ENCODE results near the gene SRCIN1. TPM values are rescaled to one million over a fixed set of nuclear protein-coding genes. Genes with fewer than 3 reads are reported as not detected.

The SRCIN1 gene
- total RNA-seq, 1 experiment from 2014 or later = 25.8 TPM

- no peaks in the 10 kb centered on the region for H3K9me3 ChIP-seq
- Mint-ChIP-seq H3K27me3 (ENCODE audit: insufficient read depth, unreplicated experiment) (no peaks in the 10 kb centered on the region), H3K9me3 (ENCODE audit: unreplicated experiment) (no peaks in the 10 kb centered on the region), H3K4me1 (ENCODE audit: low read depth, unreplicated experiment) (no peaks in the 10 kb centered on the region), H3K27ac (ENCODE audit: unreplicated experiment) (no peak overlapping the region), H3K36me3 (ENCODE audit: insufficient read depth, unreplicated experiment) (peaks cover 6% of the 10 kb centered on the region), H3K4me3 (ENCODE audit: unreplicated experiment) (no peak overlapping the region)
- ChIA-PET CTCF (interaction anchor here (0.7 kb wide), 1 partner anchor 43 kb away, joined by 3 read pairs; no protein-coding TSS in a partner anchor), POLR2A (no interaction called here)
- H3K36me3 ChIP-seq (ENCODE audit: control insufficient read depth, insufficient read depth, low read length) = no peaks in the 10 kb centered on the region
- intact Hi-C loops (cut with micrococcal nuclease; ENCODE audit: unreplicated experiment) = no loop called here
- no peaks in the 10 kb centered on the region for H3K4me1 ChIP-seq
- no peak for DNase-seq
- BruUV-seq (replicated peaks) = no TSS peak
- TF ChIP-seq CTCF (IDR thresholded peaks at IDR 0.05; ENCODE audit: insufficient read depth in 1 of 2, low read depth in 1 of 2, low read length in 1 of 2, severe bottlenecking in 1 of 2, unreplicated experiment in 1 of 2) = no peak
- no peaks in the 10 kb centered on the region for H3K27me3 ChIP-seq (replicated peaks; ENCODE audit: control insufficient read depth, insufficient read depth, low read length)
- no peak overlapping the region for H3K4me3 ChIP-seq (ENCODE audit: low read depth, low read length)
Observed at GRCh38 chr17:38539386-38539785, 66.4 kb downstream of the SRCIN1 start.

- BruUV-seq (replicated peaks) = no TSS peak
- H3K36me3 Mint-ChIP-seq (ENCODE audit: insufficient read depth, unreplicated experiment) = peaks cover 6% of the 10 kb centered on the region
- H3K4me1 Mint-ChIP-seq (ENCODE audit: low read depth, unreplicated experiment) = no peaks in the 10 kb centered on the region
- Histone ChIP-seq H3K4me1 (no peaks in the 10 kb centered on the region), H3K4me3 (ENCODE audit: low read depth, low read length) (no peak overlapping the region), H3K9me3 (no peaks in the 10 kb centered on the region), H3K27me3 (replicated peaks; ENCODE audit: control insufficient read depth, insufficient read depth, low read length) (no peaks in the 10 kb centered on the region), H3K36me3 (ENCODE audit: control insufficient read depth, insufficient read depth, low read length) (no peaks in the 10 kb centered on the region)
- H3K4me3 Mint-ChIP-seq (ENCODE audit: unreplicated experiment) = no peak overlapping the region
- ChIA-PET POLR2A (no interaction called here), CTCF (no interaction called here)
- no peaks in the 10 kb centered on the region for H3K27me3 Mint-ChIP-seq (ENCODE audit: insufficient read depth, unreplicated experiment)
- no peak for DNase-seq
- intact Hi-C loops (cut with micrococcal nuclease; ENCODE audit: unreplicated experiment) = no loop called here
- H3K9me3 Mint-ChIP-seq (ENCODE audit: unreplicated experiment) = no peaks in the 10 kb centered on the region
- no peak overlapping the region for H3K27ac Mint-ChIP-seq (ENCODE audit: unreplicated experiment)
- no peak for TF ChIP-seq CTCF (IDR thresholded peaks at IDR 0.05; ENCODE audit: insufficient read depth in 1 of 2, low read depth in 1 of 2, low read length in 1 of 2, severe bottlenecking in 1 of 2, unreplicated experiment in 1 of 2)
Observed at GRCh38 chr17:38538906-38539305, 66.8 kb downstream of the SRCIN1 start.

GRCh38 chr17:38536661-38537060, 69.1 kb downstream of the SRCIN1 start:
- no peak for TF ChIP-seq CTCF (IDR thresholded peaks at IDR 0.05; ENCODE audit: insufficient read depth in 1 of 2, low read depth in 1 of 2, low read length in 1 of 2, severe bottlenecking in 1 of 2, unreplicated experiment in 1 of 2)
- H3K4me1 Mint-ChIP-seq (ENCODE audit: low read depth, unreplicated experiment) = peaks cover 3% of the 10 kb centered on the region
- no peak overlapping the region for H3K4me3 Mint-ChIP-seq (ENCODE audit: unreplicated experiment)
- BruUV-seq (replicated peaks) = no TSS peak
- intact Hi-C loops (cut with micrococcal nuclease; ENCODE audit: unreplicated experiment) = no loop called here
- H3K36me3 Mint-ChIP-seq (ENCODE audit: insufficient read depth, unreplicated experiment) = peaks cover 19% of the 10 kb centered on the region
- H3K27ac Mint-ChIP-seq (ENCODE audit: unreplicated experiment) = no peak overlapping the region
- no peaks in the 10 kb centered on the region for H3K9me3 ChIP-seq
- ChIA-PET POLR2A (interaction anchor here (0.6 kb wide), 1 partner anchor 22 kb away, joined by 3 read pairs; no protein-coding TSS in a partner anchor), CTCF (interaction anchor here (1.0 to 1.8 kb wide), 2 partner anchors 22 to 27 kb away, joined by 5 to 16 read pairs; no protein-coding TSS in a partner anchor)
- H3K4me3 ChIP-seq (ENCODE audit: low read depth, low read length) = no peak overlapping the region
- H3K4me1 ChIP-seq = no peaks in the 10 kb centered on the region
- H3K36me3 ChIP-seq (ENCODE audit: control insufficient read depth, insufficient read depth, low read length) = no peaks in the 10 kb centered on the region
- no peaks in the 10 kb centered on the region for H3K27me3 Mint-ChIP-seq (ENCODE audit: insufficient read depth, unreplicated experiment)
- no peaks in the 10 kb centered on the region for H3K27me3 ChIP-seq (replicated peaks; ENCODE audit: control insufficient read depth, insufficient read depth, low read length)
- no peaks in the 10 kb centered on the region for H3K9me3 Mint-ChIP-seq (ENCODE audit: unreplicated experiment)
- DNase-seq = no peak
